NCI-H2196 (cell line): Measurements from ENCODE around the gene TMEM9.
"Not testable (repeated sequence)": the region's sequence is repeated elsewhere in the genome, so short reads cannot be mapped to it uniquely, and the experiment has no call there.

ENCODE experiments used
- DNase-seq: peaks from one replicate; lab custom pipeline; 2025; ENCODE audit not compliant: unreplicated experiment; lab: John Stamatoyannopoulos, UW

The TMEM9 gene

GRCh38 chr1:201173736-201174135, 19.5 kb upstream of the TMEM9 start:
- no peak for DNase-seq

GRCh38 chr1:201172999-201173610, 18.8 kb upstream of the TMEM9 start:
- peak; percentile 19 for DNase-seq

GRCh38 chr1:201172326-201172725, 18.1 kb upstream of the TMEM9 start:
- no peak for DNase-seq

GRCh38 chr1:201171063-201172036, 17.1 kb upstream of the TMEM9 start:
- no peak for DNase-seq

- peak; percentile 96 for DNase-seq
Observed at GRCh38 chr1:201170533-201171062, 16.3 kb upstream of the TMEM9 start.

- no peak for DNase-seq
Observed at GRCh38 chr1:201169971-201170532, 15.8 kb upstream of the TMEM9 start.

- no peak for DNase-seq
Observed at GRCh38 chr1:201169203-201169602, 14.9 kb upstream of the TMEM9 start.

GRCh38 chr1:201167041-201167991, 13.0 kb upstream of the TMEM9 start:
- peak; percentile 30 for DNase-seq

- no peak for DNase-seq
Observed at GRCh38 chr1:201164645-201165044, 10.4 kb upstream of the TMEM9 start.

GRCh38 chr1:201163707-201164106, 9.4 kb upstream of the TMEM9 start:
- DNase-seq: no peak

GRCh38 chr1:201163036-201163435, 8.8 kb upstream of the TMEM9 start:
- DNase-seq: not testable (repeated sequence)

- DNase-seq: no peak
Observed at GRCh38 chr1:201157949-201158348, 3.7 kb upstream of the TMEM9 start.

- DNase-seq: no peak
Observed at GRCh38 chr1:201156819-201157218, 2.5 kb upstream of the TMEM9 start.

GRCh38 chr1:201156346-201156745, 2.1 kb upstream of the TMEM9 start:
- DNase-seq: no peak

GRCh38 chr1:201155354-201155753, 1.1 kb upstream of the TMEM9 start:
- DNase-seq: no peak

GRCh38 chr1:201153474-201154388, 543 bp downstream of the TMEM9 start:
- DNase-seq: peak; percentile 52

GRCh38 chr1:201149400-201149799, 4.9 kb downstream of the TMEM9 start:
- DNase-seq: peak; percentile 55

GRCh38 chr1:201147396-201148015, 6.8 kb downstream of the TMEM9 start:
- DNase-seq: no peak
